Body of pancreas (tissue), 4 donors: Measurements from ENCODE around the gene ERC1.

Source experiments
- CTCF ChIP-seq, 7 experiments: fragments of 450-650 bp in 4 of 7; fragments of 200-600 bp in 3 of 7; sonication (generic) in 3 of 7; IDR thresholded peaks; one replicate each; pipeline ENCODE4 v1.5.1; 2016 to 2019; ENCODE audit warnings: antibody characterized with exemption in 7 of 7
- POLR2A ChIP-seq, 3 donors: fragments of 450-650 bp; IDR thresholded peaks; one replicate each; pipeline ENCODE4 v1.6.1; 2016; ENCODE audit warnings: antibody characterized with exemption in 3 of 3, mild to moderate bottlenecking in 2 of 3

GRCh38 chr12:1503281-1503711 lies 512.3 kb downstream of the ERC1 start:
- no peak for TF ChIP-seq POLR2A (IDR thresholded peaks at IDR 0.05)
- no peak for TF ChIP-seq CTCF (IDR thresholded peaks at IDR 0.05)
